HepG2 (cell line): ENCODE measurements around the gene KCNJ4. TPM values are rescaled to one million over a fixed set of nuclear protein-coding genes. Genes with fewer than 3 reads are reported as not detected.

Experiments
- ATAC-seq: fragments of 200-7000 bp; cut with Tn5 transposase; 3 replicates; pipeline ENCODE4 v1.9.1; 2020; ENCODE audit warnings: mild to moderate bottlenecking, moderate library complexity
- BruUV-seq: library from RNA; stranded (reverse); fragments of 400-500 nt; replicated peaks from 2 replicates; lab custom pipeline; 2021; lab: Mats Ljungman, UMichigan
- CTCF ChIA-PET: fragments of 300-600 bp; formaldehyde crosslinking; extraction: SDS; loops from one replicate; lab custom pipeline; 2021; ENCODE audit warnings: low total read pairs, inconsistent platforms, low intra/inter-chr PET ratio; lab: Yijun Ruan, JAX
- POLR2A ChIA-PET: fragments of 350-600 bp; sonication (Branson Sonifier 250); formaldehyde crosslinking; loops from one replicate; lab custom pipeline; 2020; ENCODE audit warnings: antibody characterized with exemption, inconsistent platforms; lab: Yijun Ruan, JAX
- DNase-seq: peaks from one replicate; pipeline ENCODE4 v3.0.0-alpha.2; 2015; ENCODE audit warnings: low spot score
- FAIRE-seq: peaks from 3 replicates; lab custom pipeline; 2011; peaks lifted over from hg19 to GRCh38; lab: Jason Lieb, UNC
- H2AFZ ChIP-seq: one replicate; pipeline ENCODE4 v1.6.1; 2011; ENCODE audit warnings: low read length, inconsistent platforms
- H3K27ac ChIP-seq: fragments of 300-600 bp; 3 replicates; pipeline ENCODE4 v1.8.0; 2011; ENCODE audit warnings: mixed run types, mild to moderate bottlenecking, mixed read lengths, low read length, inconsistent platforms; ENCODE audit not compliant: insufficient read depth; ENCODE audit errors: extremely low read length
- H3K27me3 ChIP-seq, 2 experiments: fragments of 200-600 bp in 1 of 2; 2 replicates in 1 of 2; 3 replicates in 1 of 2; pipeline versions ENCODE4 v1.6.0 to v1.8.0; 2011; ENCODE audit warnings: low read length in 2 of 2, mild to moderate bottlenecking in 2 of 2, moderate library complexity in 2 of 2, inconsistent platforms in 1 of 2; ENCODE audit not compliant: insufficient read depth in 2 of 2, control insufficient read depth in 1 of 2
- H3K36me3 ChIP-seq, 2 experiments: fragments of 200-600 bp in 1 of 2; replicated peaks in 1 of 2; 2 replicates in 1 of 2; 3 replicates in 1 of 2; pipeline versions ENCODE4 v1.5.1 to v1.8.0; 2011; ENCODE audit warnings: low read length in 2 of 2, inconsistent platforms in 1 of 2; ENCODE audit not compliant: insufficient read depth in 2 of 2, control insufficient read depth in 1 of 2
- H3K4me1 ChIP-seq: 2 replicates; pipeline ENCODE4 v1.5.1; 2012; ENCODE audit warnings: low read length, inconsistent platforms; ENCODE audit not compliant: insufficient read depth
- H3K4me2 ChIP-seq: 2 replicates; pipeline ENCODE4 v1.6.0; 2011; ENCODE audit warnings: low read depth, low read length, inconsistent platforms
- H3K4me3 ChIP-seq, 3 experiments: fragments of 200-600 bp in 1 of 3; sonication (generic), shearing (Covaris generic) in 1 of 3; replicated peaks in 1 of 3; 2 replicates each; pipeline ENCODE4 v1.5.1; 2011 to 2016; ENCODE audit warnings: low read length in 3 of 3, inconsistent platforms in 2 of 3, low read depth in 2 of 3, mild to moderate bottlenecking in 2 of 3, control low read depth in 1 of 3, mixed read lengths in 1 of 3; ENCODE audit not compliant: insufficient read depth in 1 of 3
- H3K79me2 ChIP-seq: one replicate; pipeline ENCODE4 v1.6.1; 2011; ENCODE audit warnings: low read length, inconsistent platforms; ENCODE audit not compliant: insufficient read depth
- H3K9ac ChIP-seq: 2 replicates; pipeline ENCODE4 v1.6.0; 2011; ENCODE audit warnings: mild to moderate bottlenecking, low read depth, low read length, inconsistent platforms; ENCODE audit not compliant: insufficient read depth
- H3K9me3 ChIP-seq: 2 replicates; pipeline ENCODE4 v1.5.1; 2012; ENCODE audit warnings: mild to moderate bottlenecking, low read length
- H4K20me1 ChIP-seq: 2 replicates; pipeline ENCODE4 v1.6.0; 2011; ENCODE audit warnings: inconsistent platforms, mild to moderate bottlenecking, low read length, moderate library complexity; ENCODE audit not compliant: insufficient read depth
- ARID4A ChIP-seq: sonication (generic); formaldehyde crosslinking; IDR thresholded peaks from 2 replicates; pipeline ENCODE4 v1.5.0; 2020; ENCODE audit warnings: mild to moderate bottlenecking, missing genetic modification reagents, borderline replicate concordance
- BATF2 ChIP-seq: sonication (generic); formaldehyde crosslinking; IDR thresholded peaks from 2 replicates; pipeline ENCODE4 v1.8.0; 2022; ENCODE audit warnings: mild to moderate bottlenecking, missing genetic modification reagents, moderate library complexity
- CERS6 ChIP-seq: sonication (generic); formaldehyde crosslinking; IDR thresholded peaks from 2 replicates; pipeline ENCODE4 v1.5.0; 2020; ENCODE audit warnings: missing genetic modification reagents
- HCFC1 ChIP-seq: fragments of 150-350 bp; IDR thresholded peaks from 2 replicates; pipeline ENCODE4 v1.6.1; 2014; ENCODE audit warnings: low read depth, low read length
- SIX1 ChIP-seq: sonication (generic); formaldehyde crosslinking; IDR thresholded peaks from 2 replicates; pipeline ENCODE4 v1.4.0; 2020; ENCODE audit warnings: missing genetic modification reagents, borderline replicate concordance
- ZBTB25 ChIP-seq: IDR thresholded peaks from 2 replicates; pipeline ENCODE4 v1.6.1; 2018; ENCODE audit warnings: missing genetic modification reagents
- ZNF274 ChIP-seq: sonication (generic); formaldehyde crosslinking; IDR thresholded peaks from 2 replicates; pipeline ENCODE4 v1.5.1; 2020; ENCODE audit warnings: mild to moderate bottlenecking, missing genetic modification reagents
- ZNF292 ChIP-seq: sonication (generic); formaldehyde crosslinking; IDR thresholded peaks from 2 replicates; pipeline ENCODE4 v1.8.1; 2022; ENCODE audit warnings: mild to moderate bottlenecking, low read depth, missing genetic modification reagents, borderline replicate concordance
- ZNF816 ChIP-seq: sonication (generic); formaldehyde crosslinking; IDR thresholded peaks from 2 replicates; pipeline ENCODE4 v1.8.0; 2022; ENCODE audit warnings: missing genetic modification reagents, mild to moderate bottlenecking, borderline replicate concordance
- WGBS: methylation state at CpG from one replicate; pipeline ENCODE4 v1.1.6; 2017; ENCODE audit warnings: low lambda C conversion rate; 5-methylcytosine and 5-hydroxymethylcytosine counted together
- in situ Hi-C: cut with HindIII; loops from 2 replicates; pipeline ENCODE4 v1.10.0; 2017; ENCODE audit warnings: low pct_unique_long_range_greater_than_20kb; ENCODE audit not compliant: extremely low pct_ligation_motif_present
- intact Hi-C: fragments of 100-400 bp; cut with micrococcal nuclease; formaldehyde crosslinking; loops from one replicate; pipeline ENCODE4 v1.10.0; 2022; ENCODE audit not compliant: unreplicated experiment
- polyA plus RNA-seq, 8 experiments: library from polyadenylated mRNA; depleted of rRNA in 3 of 8; stranded (reverse) in 7 of 8; unstranded in 1 of 8; fragments of >200 nt; fragmentation: Illumina TruSeq in 4 of 8; extraction: Trizol in 4 of 8; gene quantifications; 2 replicates each; pipeline versions ENCODE4 v1.2.1 to v1.2.3, GENCODE V29; 2011 to 2016; ENCODE audit warnings: low read depth in 4 of 8, missing spikeins in 1 of 8, mixed read lengths in 1 of 8; ENCODE audit not compliant: insufficient read depth in 1 of 8
- total RNA-seq, 5 experiments: library from RNA; depleted of rRNA; stranded (reverse); fragments of >200 nt; fragmentation: Illumina TruSeq; extraction: Trizol; gene quantifications; 2 replicates each; pipeline ENCODE4 v1.2.3, GENCODE V29; 2016; ENCODE audit warnings: low read depth in 1 of 5

KCNJ4 gene
- total and polyA plus RNA-seq, 2 of the 13 experiments (the other 11 are each of a cell fraction or from before 2014, with no cell fraction given) = not detected

GRCh38 chr22:38454353-38455075 is 485 bp downstream of the KCNJ4 start (continued):
- no peak for TF ChIP-seq ARID4A (CRISPR knock-in tag)

GRCh38 chr22:38453996-38454352 is 1.0 kb downstream of the KCNJ4 start:
- Histone ChIP-seq H3K4me1 (peaks cover 15% of the 10 kb centered on the region), H3K79me2 (no peaks in the 10 kb centered on the region), H3K4me2 (no peak overlapping the region), H3K27me3 (peaks cover 19 to 81% of the 10 kb centered on the region in 2 experiments), H4K20me1 (no peaks in the 10 kb centered on the region), H3K4me3 (no peak overlapping the region), H3K27ac (no peak overlapping the region), H3K36me3 (no peaks in the 10 kb centered on the region), H3K9ac (no peak overlapping the region), H2AFZ (no peak overlapping the region), H3K9me3 (no peaks in the 10 kb centered on the region)
- FAIRE-seq = no peak
- in situ Hi-C loops (no loop called here), intact Hi-C loops (no loop called here)
- POLR2A ChIA-PET = no interaction called here
- BruUV-seq = no TSS peak
- CTCF ChIA-PET = no interaction called here
- WGBS = 12% methylated on average over 3 of the region's 3 CpGs
- ATAC-seq = peak; percentile 6; the same call in 1 of the 3 replicates
- no peak for DNase-seq
- TF ChIP-seq CERS6 = no peak
- TF ChIP-seq SIX1 (CRISPR knock-in tag) = no peak
- TF ChIP-seq ZNF292 = no peak
- TF ChIP-seq HCFC1 = no peak
- TF ChIP-seq ZNF274 (CRISPR knock-in tag) = no peak
- TF ChIP-seq BATF2 (CRISPR knock-in tag) = no peak
- TF ChIP-seq ZNF816 (CRISPR knock-in tag) = no peak
- TF ChIP-seq ZBTB25 (CRISPR knock-in tag) = no peak
